ENCODE measurements around the gene TRIM73.
A peak's percentile ranks its signal among the peaks of the same experiment; 100 is the strongest.
"Not testable (repeated sequence)": the region's sequence is repeated elsewhere in the genome, so short reads cannot be mapped to it uniquely, and the experiment has no call there.

Gene TRIM73

DNA sequence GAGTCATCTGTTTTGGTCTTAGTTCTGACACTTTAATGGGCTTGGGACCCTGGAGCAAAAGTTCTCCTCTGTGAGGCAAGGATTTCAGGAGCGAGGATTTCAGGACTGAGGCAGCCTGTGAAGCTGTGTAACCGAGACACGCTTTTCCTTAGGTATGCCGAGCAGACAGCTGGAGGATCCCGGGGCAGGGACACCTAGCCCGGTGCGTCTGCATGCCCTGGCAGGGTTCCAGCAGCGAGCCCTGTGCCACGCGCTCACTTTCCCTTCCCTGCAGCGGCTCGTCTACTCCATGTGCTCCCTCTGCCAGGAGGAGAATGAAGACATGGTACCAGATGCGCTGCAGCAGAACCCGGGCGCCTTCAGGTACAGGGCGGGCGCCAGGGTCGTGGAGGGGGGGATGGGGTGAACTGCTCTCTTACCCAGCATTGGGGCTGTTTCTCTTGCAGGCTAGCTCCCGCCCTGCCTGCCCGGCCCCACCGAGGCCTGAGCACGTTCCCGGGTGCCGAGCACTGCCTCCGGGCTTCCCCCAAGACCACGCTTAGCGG lies 20.5 kb downstream of the TRIM73 start:
- not testable (repeated sequence) for DNase-seq (ENCODE audit: low spot score)

DNA sequence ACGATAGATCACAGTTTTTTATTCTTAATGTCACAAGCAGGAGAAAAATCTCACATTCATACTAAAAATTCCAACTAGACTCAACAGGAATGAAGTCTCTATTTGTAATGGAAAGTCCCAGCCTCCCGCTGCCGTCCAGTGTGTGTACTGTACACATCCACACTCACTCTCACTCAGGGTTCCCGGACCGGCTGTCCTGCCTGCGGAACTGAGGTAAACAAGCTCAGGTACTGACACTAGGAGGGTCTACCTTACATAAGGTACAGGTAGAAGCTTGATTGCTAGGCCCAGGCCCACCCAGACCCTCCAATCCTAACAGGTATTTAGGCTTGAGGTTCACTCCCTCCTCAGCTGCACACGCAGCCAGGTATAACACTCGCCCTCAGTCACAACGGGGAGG lies 21.4 kb downstream of the TRIM73 start:
- not testable (repeated sequence) for DNase-seq (ENCODE audit: low spot score)

DNA sequence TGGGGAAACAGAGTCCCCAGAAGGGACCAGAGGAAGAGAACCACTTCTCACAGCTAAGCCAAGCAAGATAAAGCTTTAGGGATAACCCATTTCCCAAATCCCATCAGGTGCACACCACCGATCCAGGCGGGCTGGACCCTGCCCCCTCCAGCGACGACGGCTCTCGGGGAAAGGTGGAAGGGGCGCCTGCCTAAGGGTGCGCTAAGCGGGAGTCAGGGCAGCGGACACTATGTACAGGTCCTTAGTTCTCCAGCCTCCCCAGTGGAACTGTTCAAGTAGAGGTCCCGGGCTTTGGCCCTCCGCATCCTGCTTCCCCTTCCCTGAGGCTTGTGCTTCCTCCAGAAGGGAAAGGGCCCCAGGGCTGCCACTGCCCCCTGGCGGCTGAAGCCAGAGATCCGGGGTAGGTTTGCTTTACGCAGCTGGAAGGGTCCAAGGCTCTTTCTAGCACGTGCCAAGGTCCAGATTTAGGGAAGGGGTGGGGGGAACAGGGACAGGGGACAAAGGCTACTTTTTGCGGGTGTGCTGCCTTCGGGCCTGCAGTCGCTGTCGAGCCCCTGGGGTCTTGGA lies 22.9 kb downstream of the TRIM73 start:
- DNase-seq (ENCODE audit: low spot score): not testable (repeated sequence)

DNA sequence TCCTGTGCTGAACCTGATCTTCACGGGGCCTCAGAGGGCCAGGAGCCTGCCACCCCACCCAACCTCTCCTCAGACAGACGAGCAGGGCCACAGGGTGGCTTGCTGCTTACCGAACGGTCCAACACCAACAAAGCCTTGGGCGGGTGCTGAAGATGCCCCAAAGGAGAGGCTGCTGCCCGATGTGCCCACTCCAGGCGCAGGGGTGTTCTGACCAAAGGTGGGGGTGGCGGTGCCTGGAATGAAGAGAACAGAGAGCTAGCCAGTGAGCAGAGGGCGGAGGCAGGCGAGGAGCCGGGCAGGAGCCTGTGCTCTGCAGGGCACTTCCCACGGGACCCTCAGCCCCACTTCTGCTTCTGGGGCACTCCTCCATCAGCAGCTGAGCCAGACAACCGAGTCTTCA lies 23.8 kb downstream of the TRIM73 start:
- DNase-seq (ENCODE audit: low spot score): not testable (repeated sequence)

DNA sequence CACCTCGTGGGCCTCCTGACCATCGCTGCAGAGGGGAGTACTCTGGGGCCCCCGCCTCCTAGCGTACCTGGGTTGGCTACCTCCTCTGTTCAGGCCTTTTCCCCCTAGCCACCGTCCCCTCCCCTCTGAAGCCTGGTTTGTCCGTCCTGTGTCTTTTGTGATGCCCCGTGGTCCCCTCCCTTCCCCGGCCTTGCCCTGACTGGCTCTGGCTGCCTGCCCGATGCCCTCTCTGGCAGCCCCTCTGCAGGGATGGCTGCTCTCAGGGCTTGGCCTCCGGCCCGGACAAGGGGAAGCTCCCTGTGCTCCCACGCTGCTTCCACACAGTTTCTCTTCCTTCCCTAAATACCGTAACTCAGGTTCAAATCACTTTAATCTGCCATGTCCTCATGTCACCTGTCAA lies 24.3 kb downstream of the TRIM73 start:
- peak; percentile 10 for DNase-seq (ENCODE audit: low spot score)

DNA sequence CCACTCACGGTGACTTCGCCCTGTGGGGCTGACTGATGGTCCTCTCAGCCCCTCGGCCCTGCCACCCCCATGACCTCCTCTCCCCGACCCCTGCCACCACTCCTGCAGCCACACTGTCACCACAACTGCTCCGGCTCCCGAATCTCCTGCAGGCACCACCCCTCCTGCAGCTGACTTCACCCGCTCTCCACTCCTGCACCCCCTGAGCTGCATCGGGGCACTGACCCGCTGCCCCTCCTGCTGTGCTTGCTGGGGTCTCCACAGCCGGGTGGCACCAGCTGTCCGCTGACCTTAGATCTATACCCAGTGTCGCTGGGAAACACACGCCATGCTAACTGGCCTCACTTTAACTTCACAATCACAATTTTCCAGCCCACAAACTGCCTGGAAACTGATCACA lies 24.7 kb downstream of the TRIM73 start:
- DNase-seq (ENCODE audit: low spot score): not testable (repeated sequence)

DNA sequence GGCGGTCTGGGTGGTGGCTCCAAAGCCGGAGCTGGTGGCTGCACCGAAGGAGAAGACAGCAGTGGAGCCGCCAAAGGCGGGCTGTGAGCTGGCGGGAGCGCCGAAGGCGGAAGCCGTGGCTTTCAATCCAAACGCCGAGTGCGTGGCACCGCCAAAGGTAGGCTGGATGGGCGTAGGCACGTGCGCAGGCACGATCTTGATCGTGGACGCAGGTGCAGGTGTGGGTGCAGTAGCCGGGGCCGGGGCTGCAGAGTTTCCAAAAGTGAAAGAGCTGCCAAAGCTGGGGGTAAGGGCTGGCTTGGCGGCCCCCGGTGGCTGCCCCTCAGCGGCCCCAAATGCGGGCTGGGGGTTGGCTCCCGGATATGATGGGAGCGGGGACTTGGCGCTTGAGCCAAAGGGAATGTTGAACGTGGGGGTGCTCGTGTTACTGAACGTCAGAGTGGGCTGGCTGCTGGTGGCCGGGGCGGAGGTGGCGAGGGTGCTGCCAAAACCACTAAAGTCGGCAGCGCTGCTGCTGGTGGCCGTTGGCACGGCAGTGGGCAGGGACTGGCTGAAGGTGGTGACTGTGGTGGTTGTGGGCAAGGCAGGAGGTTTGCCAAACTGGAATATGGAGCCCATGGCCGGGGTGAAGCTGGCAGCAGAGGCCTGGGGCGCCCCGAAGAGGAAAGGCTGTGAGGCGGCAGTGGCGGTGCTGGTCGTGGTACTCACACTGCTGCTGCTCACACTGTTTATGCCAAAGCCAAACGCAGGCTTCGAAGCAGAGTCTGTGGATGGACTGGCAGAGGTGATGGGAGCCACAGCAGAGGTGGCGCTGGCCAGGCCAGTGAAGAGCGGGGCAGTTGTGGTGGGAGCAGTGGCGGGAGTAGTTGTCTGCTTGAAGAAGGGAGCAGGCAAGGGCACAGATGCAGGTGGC lies 26.6 kb downstream of the TRIM73 start:
- not testable (repeated sequence) for DNase-seq (ENCODE audit: low spot score)

DNA sequence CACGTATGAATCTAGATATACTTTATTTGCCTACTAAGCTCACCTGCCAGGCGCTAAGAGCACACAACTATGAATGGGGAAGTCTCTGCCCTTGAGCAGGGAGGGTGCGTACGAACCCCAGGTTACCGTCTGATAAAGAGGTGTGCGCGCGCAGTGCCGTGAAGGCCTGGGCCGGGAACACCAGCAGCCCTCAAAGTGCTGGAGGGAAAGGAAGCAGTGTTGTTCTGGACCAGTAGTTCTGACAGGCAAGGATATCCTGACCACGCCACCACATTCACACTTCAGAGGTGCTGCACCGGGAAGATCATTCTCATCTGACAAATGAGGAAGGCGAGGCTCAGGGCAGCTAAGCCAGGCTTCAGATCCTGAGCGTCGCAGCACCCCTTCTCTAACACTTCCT lies 28.1 kb downstream of the TRIM73 start:
- not testable (repeated sequence) for DNase-seq (ENCODE audit: low spot score)

DNA sequence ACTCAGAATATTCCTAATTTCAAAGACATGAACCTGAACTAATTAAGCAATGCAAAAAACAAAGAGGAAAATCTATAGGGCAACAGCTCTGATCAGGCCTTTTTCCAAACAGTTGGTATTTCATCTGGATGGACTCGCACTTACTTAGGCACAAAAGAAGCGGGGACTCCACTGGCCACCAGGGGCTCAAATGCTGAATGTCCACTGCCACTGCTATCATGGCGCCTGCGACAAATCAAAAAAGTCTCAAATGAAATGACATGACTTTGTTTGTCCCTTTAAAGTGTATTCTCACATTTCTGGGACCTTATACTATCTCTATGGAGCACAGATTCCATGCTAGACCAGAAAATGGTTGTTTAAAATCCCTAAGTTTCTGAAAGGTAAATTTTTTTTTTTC lies 43.6 kb downstream of the TRIM73 start:
- not testable (repeated sequence) for DNase-seq (ENCODE audit: low spot score)

DNA sequence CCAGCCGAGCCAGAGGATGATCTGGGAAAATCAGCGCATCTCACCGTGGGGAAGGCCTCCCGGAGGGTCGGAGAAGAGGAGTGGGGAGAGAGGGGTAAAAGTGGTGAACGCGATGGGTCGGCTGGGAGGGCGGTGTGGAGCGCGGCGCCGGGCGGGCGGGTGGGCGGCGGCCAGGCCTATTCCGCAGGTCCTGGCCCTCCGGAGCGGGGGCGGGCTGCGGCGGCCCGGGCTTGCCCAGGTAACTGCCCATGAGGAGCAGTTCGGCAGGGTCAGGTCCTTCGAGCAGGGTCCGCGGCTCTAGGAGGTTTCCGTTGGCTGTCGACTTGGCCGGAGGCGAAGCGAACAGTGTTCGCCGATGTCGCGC lies 46.7 kb downstream of the TRIM73 start:
- DNase-seq (ENCODE audit: low spot score): not testable (repeated sequence)

DNA sequence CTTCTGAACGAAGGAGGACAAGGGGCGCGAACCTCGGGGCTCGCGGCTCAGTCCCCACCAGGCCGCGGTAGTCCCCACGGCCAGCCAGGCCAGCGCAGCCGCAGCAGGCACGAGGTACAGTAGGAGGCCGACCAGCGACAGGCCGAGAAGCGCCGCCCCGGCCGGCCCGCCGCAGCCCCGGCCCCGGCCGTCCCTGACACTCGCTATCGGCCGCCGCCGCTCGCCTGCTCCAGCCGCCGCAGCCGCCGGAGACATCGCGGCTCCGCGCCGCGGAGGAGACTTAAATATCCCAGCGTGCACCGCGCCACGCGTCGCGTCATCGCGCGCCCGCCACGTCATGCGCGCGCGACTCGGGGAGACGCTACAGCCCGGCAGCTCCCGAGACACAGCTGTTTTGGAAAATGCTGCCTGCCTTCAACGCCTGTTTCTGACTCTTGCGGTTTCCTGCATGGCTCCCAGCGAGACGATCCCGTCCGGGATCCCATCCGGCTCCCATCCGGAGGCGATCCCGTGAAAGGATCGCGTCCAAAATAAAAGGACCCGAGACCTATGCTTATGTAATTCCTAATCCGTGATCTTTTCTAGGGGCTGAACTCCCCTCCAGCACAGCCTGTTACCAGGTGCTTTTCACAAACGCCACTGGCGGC lies 47.2 kb downstream of the TRIM73 start:
- DNase-seq (ENCODE audit: low spot score): peak; percentile 27

DNA sequence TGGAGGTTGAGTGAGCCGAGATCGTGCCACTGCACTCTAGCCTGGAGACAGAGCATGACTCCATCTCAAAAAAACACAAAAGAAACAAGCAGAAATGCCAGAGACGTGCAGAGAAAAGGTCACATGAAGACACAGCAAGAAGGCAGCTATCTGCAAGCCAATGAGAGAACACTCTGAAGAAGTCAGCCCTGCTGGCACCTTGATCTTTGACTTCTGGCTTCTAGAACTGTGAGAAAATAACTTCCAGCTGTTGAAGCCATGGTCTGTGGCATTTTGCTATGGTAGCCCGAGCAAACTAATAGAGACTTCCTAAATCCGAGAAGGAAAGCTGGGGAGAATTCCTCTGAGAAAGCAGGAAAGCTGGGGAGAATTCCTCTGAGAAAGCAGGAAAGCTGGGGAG lies 54.5 kb downstream of the TRIM73 start:
- DNase-seq (ENCODE audit: low spot score): not testable (repeated sequence)

DNA sequence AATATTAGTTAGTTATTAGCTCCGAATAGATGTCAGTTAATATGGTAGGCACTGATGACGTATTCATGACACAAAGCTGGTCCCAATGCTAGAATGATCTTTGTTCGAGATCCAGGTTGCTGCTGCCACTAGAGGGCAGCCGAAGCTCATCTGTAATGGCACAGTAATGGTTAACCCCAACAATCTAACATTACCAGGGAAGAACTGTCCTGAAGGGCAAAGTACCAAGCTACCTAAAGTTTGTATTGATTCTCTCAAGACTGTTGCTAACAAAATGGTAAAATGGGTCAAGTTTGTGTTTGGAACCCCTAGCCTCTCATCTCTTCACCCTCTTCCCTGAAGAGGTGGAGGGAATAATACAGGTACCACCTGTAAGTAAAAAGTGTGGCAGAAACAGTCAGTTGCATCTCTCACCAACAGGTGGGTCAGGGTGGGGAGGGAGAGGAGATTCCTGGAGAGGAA lies 57.1 kb downstream of the TRIM73 start:
- not testable (repeated sequence) for DNase-seq (ENCODE audit: low spot score)
